H1 (cell line): ENCODE results near the gene CLDN25. TPM values are rescaled to one million over a fixed set of nuclear protein-coding genes. Genes with fewer than 3 reads are reported as not detected.

Source experiments
- CTCF ChIA-PET: fragments of 300-600 bp; sonication (Branson Sonifier 250); formaldehyde crosslinking; loops from one replicate; lab custom pipeline; 2021; ENCODE audit not compliant: partially characterized antibody; lab: Charles Lee
- POLR2A ChIA-PET: fragments of 300-600 bp; sonication (Branson Sonifier 250); formaldehyde crosslinking; loops from one replicate; lab custom pipeline; 2021; ENCODE audit warnings: inconsistent platforms; ENCODE audit not compliant: partially characterized antibody; lab: Charles Lee
- DNase-seq, 2 experiments: peaks; one replicate each; pipeline versions ENCODE4 v3.0.0 to v3.0.0-alpha.2; 2010 to 2022; ENCODE audit warnings: low spot score in 2 of 2, low read depth in 1 of 2, mixed read lengths in 1 of 2
- FAIRE-seq: peaks from 2 replicates; lab custom pipeline; 2011; peaks lifted over from hg19 to GRCh38; lab: Jason Lieb, UNC
- H2AFZ ChIP-seq: 2 replicates; pipeline ENCODE4 v1.8.1; 2012; ENCODE audit warnings: low read length, inconsistent platforms
- H2AK5ac ChIP-seq: 2 replicates; pipeline ENCODE4 v1.6.1; 2013; ENCODE audit warnings: low read depth, low read length
- H2BK120ac ChIP-seq: replicated peaks from 2 replicates; pipeline ENCODE3; 2013; ENCODE audit warnings: low read depth, low read length, inconsistent platforms
- H2BK12ac ChIP-seq: 2 replicates; pipeline ENCODE4 v1.6.1; 2013; ENCODE audit warnings: low read depth, low read length
- H2BK15ac ChIP-seq: 2 replicates; pipeline ENCODE4 v1.6.1; 2013; ENCODE audit warnings: low read length
- H2BK20ac ChIP-seq: 2 replicates; pipeline ENCODE4 v1.6.1; 2013; ENCODE audit warnings: low read length
- H2BK5ac ChIP-seq: 2 replicates; pipeline ENCODE4 v1.6.1; 2013; ENCODE audit warnings: low read depth, low read length
- H3K14ac ChIP-seq: 2 replicates; pipeline ENCODE4 v1.6.1; 2013; ENCODE audit warnings: inconsistent platforms; ENCODE audit not compliant: insufficient read length
- H3K18ac ChIP-seq: 2 replicates; pipeline ENCODE4 v1.6.1; 2013; ENCODE audit warnings: low read length; ENCODE audit errors: extremely low read depth
- H3K23ac ChIP-seq: 2 replicates; pipeline ENCODE4 v1.6.1; 2013; ENCODE audit warnings: inconsistent platforms; ENCODE audit not compliant: insufficient read length
- H3K23me2 ChIP-seq: 2 replicates; pipeline ENCODE4 v1.6.1; 2013; ENCODE audit warnings: low read depth, low read length
- H3K27ac ChIP-seq: 2 replicates; pipeline ENCODE4 v1.6.1; 2011; ENCODE audit warnings: low read depth, low read length, inconsistent platforms
- H3K27me3 ChIP-seq, 4 experiments: replicated peaks in 1 of 4; 1 replicate in 1 of 4; 2 replicates in 3 of 4; pipeline versions ENCODE4 v1.6.1 to v1.8.1; 2011 to 2013; ENCODE audit warnings: low read length in 3 of 4, mild to moderate bottlenecking in 3 of 4, inconsistent platforms in 2 of 4, mixed read lengths in 2 of 4, moderate library complexity in 1 of 4; ENCODE audit not compliant: control insufficient read depth in 3 of 4, insufficient read depth in 3 of 4; ENCODE audit errors: extremely low read depth in 1 of 4
- H3K36me3 ChIP-seq, 4 experiments: 2 replicates each; pipeline versions ENCODE4 v1.6.1 to v1.8.1; 2011 to 2013; ENCODE audit warnings: mild to moderate bottlenecking in 4 of 4, low read length in 3 of 4, moderate library complexity in 2 of 4, control low read depth in 1 of 4, inconsistent platforms in 1 of 4; ENCODE audit not compliant: insufficient read depth in 4 of 4, control insufficient read depth in 2 of 4
- H3K4ac ChIP-seq: replicated peaks from 2 replicates; pipeline ENCODE3; 2013; ENCODE audit warnings: low read length, low read depth, mixed read lengths, inconsistent platforms; ENCODE audit not compliant: insufficient read length
- H3K4me1 ChIP-seq, 4 experiments: replicated peaks in 1 of 4; 1 replicate in 1 of 4; 2 replicates in 3 of 4; pipeline versions ENCODE4 v1.6.1 to v1.8.1; 2011 to 2013; ENCODE audit warnings: low read length in 3 of 4, inconsistent platforms in 2 of 4, mixed read lengths in 1 of 4; ENCODE audit not compliant: insufficient read depth in 4 of 4, control insufficient read depth in 3 of 4
- H3K4me2 ChIP-seq, 2 experiments: 2 replicates each; pipeline versions ENCODE4 v1.6.1 to v1.8.1; 2011 to 2013; ENCODE audit warnings: low read depth in 2 of 2, low read length in 2 of 2, control low read depth in 1 of 2, inconsistent platforms in 1 of 2, mild to moderate bottlenecking in 1 of 2; ENCODE audit not compliant: insufficient read depth in 1 of 2
- H3K4me3 ChIP-seq, 4 experiments: fragments of 200-600, 300-600 bp in 1 of 4; sonication (generic), shearing (Covaris generic), sonication (Bioruptor Twin) in 1 of 4; 2 replicates each; pipeline versions ENCODE4 v1.5.1 to v1.8.1; 2011 to 2016; ENCODE audit warnings: low read length in 4 of 4, low read depth in 3 of 4, control low read depth in 2 of 4, inconsistent platforms in 2 of 4, mild to moderate bottlenecking in 2 of 4, mixed read lengths in 1 of 4, moderate library complexity in 1 of 4; ENCODE audit not compliant: insufficient read depth in 2 of 4; ENCODE audit errors: extremely low read depth in 1 of 4
- H3K56ac ChIP-seq: replicated peaks from 2 replicates; pipeline ENCODE3; 2013; ENCODE audit warnings: low read depth, mild to moderate bottlenecking, mixed read lengths, low read length, inconsistent platforms; ENCODE audit not compliant: insufficient read length
- H3K79me1 ChIP-seq: 2 replicates; pipeline ENCODE4 v1.6.1; 2013; ENCODE audit warnings: low read depth, low read length, control low read depth
- H3K79me2 ChIP-seq, 2 experiments: 2 replicates each; pipeline versions ENCODE4 v1.6.1 to v1.8.1; 2012 to 2013; ENCODE audit warnings: low read length in 2 of 2, mild to moderate bottlenecking in 2 of 2, inconsistent platforms in 1 of 2; ENCODE audit not compliant: insufficient read depth in 2 of 2, control insufficient read depth in 1 of 2
- H3K9ac ChIP-seq, 4 experiments: replicated peaks in 1 of 4; 1 replicate in 1 of 4; 2 replicates in 3 of 4; pipeline versions ENCODE4 v1.6.1 to v1.8.1; 2011 to 2013; ENCODE audit warnings: low read depth in 3 of 4, low read length in 3 of 4, control low read depth in 2 of 4, mild to moderate bottlenecking in 2 of 4, moderate library complexity in 2 of 4, inconsistent platforms in 1 of 4; ENCODE audit errors: extremely low read depth in 1 of 4
- H3K9me3 ChIP-seq, 2 experiments: 2 replicates each; pipeline versions ENCODE4 v1.6.1 to v1.8.1; 2012 to 2013; ENCODE audit warnings: mild to moderate bottlenecking in 2 of 2, moderate library complexity in 2 of 2, control low read depth in 1 of 2, inconsistent platforms in 1 of 2, low read depth in 1 of 2, low read length in 1 of 2, mixed read lengths in 1 of 2; ENCODE audit not compliant: insufficient read depth in 2 of 2
- H4K20me1 ChIP-seq, 2 experiments: replicated peaks in 1 of 2; 2 replicates each; pipeline versions ENCODE3 to v1.8.1; 2011 to 2013; ENCODE audit warnings: inconsistent platforms in 2 of 2, low read length in 2 of 2, mild to moderate bottlenecking in 1 of 2; ENCODE audit not compliant: insufficient read depth in 2 of 2, control insufficient read depth in 1 of 2
- H4K5ac ChIP-seq: 2 replicates; pipeline ENCODE4 v1.6.1; 2013; ENCODE audit warnings: low read length, low read depth, mixed read lengths, inconsistent platforms; ENCODE audit not compliant: insufficient read length
- H4K8ac ChIP-seq: 2 replicates; pipeline ENCODE4 v1.8.0; 2013; ENCODE audit warnings: mild to moderate bottlenecking, moderate library complexity, low read length, inconsistent platforms; ENCODE audit not compliant: insufficient read depth; ENCODE audit errors: extremely low read depth
- H4K91ac ChIP-seq: replicated peaks from 2 replicates; pipeline ENCODE3; 2013; ENCODE audit warnings: low read length, mixed read lengths, inconsistent platforms; ENCODE audit not compliant: insufficient read length
- MAFK ChIP-seq: IDR thresholded peaks from 2 replicates; pipeline ENCODE4 v1.6.1; 2012; ENCODE audit warnings: low read depth, mild to moderate bottlenecking, improper control_type of control experiment, low read length
- NRF1 ChIP-seq: IDR thresholded peaks from 2 replicates; pipeline ENCODE4 v1.6.1; 2011; ENCODE audit warnings: mild to moderate bottlenecking, low read depth, low read length, improper control_type of control experiment
- polyA plus RNA-seq, 7 experiments: library from polyadenylated mRNA; depleted of rRNA in 3 of 7; stranded (reverse) in 5 of 7; unstranded in 2 of 7; fragments of >200 nt in 5 of 7; fragments of 200-250 nt in 2 of 7; gene quantifications; 1 replicate in 5 of 7; 2 replicates in 1 of 7; 4 replicates in 1 of 7; pipeline versions ENCODE4 v1.2.1 to v1.2.3, GENCODE V29; 2011 to 2013; ENCODE audit warnings: missing spikeins in 2 of 7, mixed read lengths in 2 of 7
- total RNA-seq: library from RNA; stranded (reverse); fragmentation: NEBNext Ultra II Directional; extraction: Animal tissue kit (Norgen Biotek cat#: 25700); gene quantifications from 2 replicates; pipeline ENCODE4 v1.2.1, GENCODE V29; 2021

Gene CLDN25
- total and polyA plus RNA-seq, 2 of the 8 experiments (the other 6 are each of a cell fraction or from before 2014, with no cell fraction given), result not detected

DNA sequence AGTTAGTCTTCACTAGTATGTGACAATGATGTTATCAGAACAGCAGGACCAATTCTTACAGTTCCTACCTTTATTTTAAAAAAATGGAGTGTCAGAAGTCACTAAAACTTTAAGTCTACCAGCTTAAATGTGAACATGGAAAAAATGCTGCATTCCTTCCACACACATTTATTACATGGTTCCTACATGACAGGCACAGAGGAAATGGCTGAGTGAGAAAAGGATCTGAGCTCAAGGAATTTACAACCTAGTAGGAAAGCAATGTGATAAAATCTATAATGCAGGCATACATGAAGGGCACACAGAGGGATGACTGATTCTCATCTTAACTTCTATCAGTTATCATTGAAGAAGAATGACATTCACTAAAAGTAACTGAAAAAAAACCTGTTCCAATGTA is 23.0 kb downstream of the CLDN25 start:
- FAIRE-seq (no peak), DNase-seq (no peak)
- Histone ChIP-seq H2BK20ac (no peak overlapping the region), H3K4me1 (no peaks in the 10 kb centered on the region), H2BK12ac (no peak overlapping the region), H3K79me2 (no peaks in the 10 kb centered on the region), H3K79me1 (no peaks in the 10 kb centered on the region), H3K14ac (no peak overlapping the region), H4K91ac (no peak overlapping the region), H3K36me3 (peaks cover 18 to 83% (median 64%) of the 10 kb centered on the region in 4 experiments), H2AK5ac (no peak overlapping the region), H3K9ac (no peak overlapping the region), H3K4ac (no peak overlapping the region), H3K9me3 (no peaks in the 10 kb centered on the region), H3K27ac (no peak overlapping the region), H2BK120ac (no peak overlapping the region), H2AFZ (no peak overlapping the region), H4K5ac (no peak overlapping the region), H4K20me1 (peaks cover 2 to 4% of the 10 kb centered on the region in 2 experiments), H3K27me3 (no peaks in the 10 kb centered on the region), H3K56ac (no peak overlapping the region), H3K4me2 (no peak overlapping the region), H3K18ac (no peak overlapping the region), H2BK15ac (no peak overlapping the region), H2BK5ac (no peak overlapping the region), H3K4me3 (no peak overlapping the region), H3K23me2 (no peaks in the 10 kb centered on the region), H4K8ac (no peak overlapping the region), H3K23ac (no peak overlapping the region)
- TF ChIP-seq MAFK (no peak), NRF1 (no peak)
- ChIA-PET POLR2A (interaction anchor here (0.6 to 0.9 kb wide), 2 partner anchors 8 to 70 kb away, joined by 3 read pairs; no protein-coding TSS in a partner anchor), CTCF (interaction anchor here (0.9 to 1.5 kb wide), 3 partner anchors 13 to 93 kb away, joined by 3 to 6 read pairs (median 5); no protein-coding TSS in a partner anchor)
